A549 treated with CpdA at 1 μM for 4 hours (cell line): ENCODE data around the gene CYP1B1. TPM values are rescaled to one million over a fixed set of nuclear protein-coding genes. Genes with fewer than 3 reads are reported as not detected.

Experiments used
- total RNA-seq: library from RNA; stranded (reverse); fragments of 200-300 nt; extraction: Qiagen RNA extraction; gene quantifications from 5 replicates; pipeline ENCODE4 v1.2.3, GENCODE V29; 2022; ENCODE audit warnings: low read depth

The CYP1B1 gene
- 6.7 to 9.8 TPM (median 9.1 TPM) in 5 replicates for total RNA-seq

GRCh38 chr2:38075507-38076151, at the start of gene CYP1B1:
Gene CYP1B1 (minus strand): TSS chr2:38076151. CDS start chr2:38075388, 763 bp downstream.

Other genes with a start within 250 kb of the CYP1B1 start
- 4.2 to 6.2 TPM (median 5.3 TPM) in 5 replicates for gene RMDN2, start 150.9 kb downstream of the CYP1B1 start, total RNA-seq